ENCODE measurements around the gene PDCD4.

Gene PDCD4

GRCh38 chr10:110919349-110919931 lies 47.7 kb downstream of the PDCD4 start, which contains the start of gene SHOC2:
TSS of gene SHOC2 (plus strand) at chr10:110919604. CDS start at chr10:110964359, 44,755 bp downstream.
- peak in 1 of 2 donors; percentile 97 for DNase-seq (ENCODE audit: low read depth in 2 of 2)

- DNase-seq (ENCODE audit: low read depth in 2 of 2), result no peak
These were observed 48.5 kb downstream of the PDCD4 start for GRCh38 chr10:110919971-110920881.

- DNase-seq (ENCODE audit: low read depth in 2 of 2), result no peak
These were observed 52.2 kb downstream of the PDCD4 start for GRCh38 chr10:110923856-110924493.

- DNase-seq (ENCODE audit: low read depth in 2 of 2), result no peak
These were observed 55.7 kb downstream of the PDCD4 start for GRCh38 chr10:110927461-110927860.

GRCh38 chr10:110931769-110932381 lies 60.1 kb downstream of the PDCD4 start:
- DNase-seq (ENCODE audit: low read depth in 2 of 2), result no peak

- no peak for DNase-seq (ENCODE audit: low read depth in 2 of 2)
These were observed 60.9 kb downstream of the PDCD4 start for GRCh38 chr10:110932505-110933180.

GRCh38 chr10:110936757-110937156 lies 65.0 kb downstream of the PDCD4 start:
- DNase-seq (ENCODE audit: low read depth in 2 of 2), result no peak

- DNase-seq (ENCODE audit: low read depth in 2 of 2), result no peak
These were observed 67.7 kb downstream of the PDCD4 start for GRCh38 chr10:110939419-110939818.

- DNase-seq (ENCODE audit: low read depth in 2 of 2), result no peak
These were observed 73.2 kb downstream of the PDCD4 start for GRCh38 chr10:110944792-110945396.

- no peak for DNase-seq (ENCODE audit: low read depth in 2 of 2)
These were observed 74.8 kb downstream of the PDCD4 start for GRCh38 chr10:110946496-110946895.

- DNase-seq (ENCODE audit: low read depth in 2 of 2), result no peak
These were observed 75.4 kb downstream of the PDCD4 start for GRCh38 chr10:110947061-110947595.

All from stimulated activated CD4-positive, alpha-beta T cell treated with anti-CD3 and anti-CD28 coated beads, Interleukin-1b, Interleukin-23, amount 100 ng/mL, for 1 hour (primary cell).